ENCODE results near the gene MAOB.
A peak's percentile ranks its signal among the peaks of the same experiment; 100 is the strongest.
"Not testable (repeated sequence)": the region's sequence is repeated elsewhere in the genome, so short reads cannot be mapped to it uniquely, and the experiment has no call there.

The MAOB gene

DNA sequence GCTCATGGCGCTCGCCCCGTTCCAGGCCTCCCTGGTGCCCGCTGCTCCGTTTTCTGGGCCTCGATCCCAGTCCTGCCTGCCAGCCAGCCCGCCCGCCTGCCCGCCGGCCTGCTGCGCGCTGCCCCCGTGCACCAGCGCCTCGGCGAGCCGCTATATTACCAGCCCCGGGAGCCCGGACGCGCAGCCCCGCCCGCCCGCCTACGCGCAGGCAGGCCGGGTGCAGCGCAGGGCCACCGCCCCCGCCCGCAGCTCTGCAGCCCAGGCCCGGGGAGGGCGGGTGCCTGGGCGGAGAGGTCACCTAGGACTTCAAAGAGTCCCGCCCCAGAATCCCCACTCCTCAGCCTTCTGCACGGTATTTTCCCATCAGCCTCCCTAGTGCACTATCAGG, at the start of gene MAOB:
TSS of gene MAOB (minus strand) at position 157 of the 388 bp plus-strand sequence. CDS start at position 6, 151 bp downstream.
- Histone ChIP-seq H3K27ac (ENCODE audit: low read depth, low read length) (no peak within 1 kb of the TSS), H2AFZ (ENCODE audit: low read length, unreplicated experiment) (no peak within 1 kb of the TSS), H3K4me3 (ENCODE audit: low read depth, low read length) (peak within 1 kb of the TSS; percentile 33; the same call in 1 of the 2 replicates), H3K4me1 (ENCODE audit: control insufficient read depth, insufficient read depth, low read length, unreplicated experiment) (no peaks in the 10 kb centered on the region), H3K27me3 (ENCODE audit: insufficient read depth, low read length) (peaks cover 16% of the 10 kb centered on the region), H3K36me3 (ENCODE audit: insufficient read depth, low read length) (no peaks in the 10 kb centered on the region), H3K79me2 (ENCODE audit: control insufficient read depth, insufficient read depth, low read length, unreplicated experiment) (no peaks in the 10 kb centered on the region)

DNA sequence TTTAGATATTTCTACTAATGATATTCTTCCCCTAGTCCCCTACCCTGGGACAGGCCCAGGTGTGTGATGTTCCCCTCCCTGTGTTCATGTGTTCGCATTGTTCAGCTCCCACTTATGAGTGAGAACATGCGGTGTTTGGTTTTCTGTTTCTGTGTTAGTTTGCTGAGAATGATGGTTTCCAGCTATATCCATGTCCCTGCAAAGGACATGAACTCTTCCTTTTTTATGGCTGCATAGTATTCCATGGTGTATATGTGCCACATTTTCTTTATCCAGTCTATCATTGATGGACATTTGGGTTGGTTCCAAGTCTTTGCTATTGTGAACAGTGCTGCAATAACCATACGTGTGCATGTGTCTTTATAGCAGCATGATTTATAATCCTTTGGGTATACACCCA, 39.8 kb upstream of the MAOB start:
- not testable (repeated sequence) for H3K27ac ChIP-seq (ENCODE audit: low read depth, low read length); H3K4me1 ChIP-seq (ENCODE audit: control insufficient read depth, insufficient read depth, low read length, unreplicated experiment); H3K79me2 ChIP-seq (ENCODE audit: control insufficient read depth, insufficient read depth, low read length, unreplicated experiment); H2AFZ ChIP-seq (ENCODE audit: low read length, unreplicated experiment); H3K36me3 ChIP-seq (ENCODE audit: insufficient read depth, low read length); H3K27me3 ChIP-seq (ENCODE audit: insufficient read depth, low read length); H3K4me3 ChIP-seq (ENCODE audit: low read depth, low read length)

DNA sequence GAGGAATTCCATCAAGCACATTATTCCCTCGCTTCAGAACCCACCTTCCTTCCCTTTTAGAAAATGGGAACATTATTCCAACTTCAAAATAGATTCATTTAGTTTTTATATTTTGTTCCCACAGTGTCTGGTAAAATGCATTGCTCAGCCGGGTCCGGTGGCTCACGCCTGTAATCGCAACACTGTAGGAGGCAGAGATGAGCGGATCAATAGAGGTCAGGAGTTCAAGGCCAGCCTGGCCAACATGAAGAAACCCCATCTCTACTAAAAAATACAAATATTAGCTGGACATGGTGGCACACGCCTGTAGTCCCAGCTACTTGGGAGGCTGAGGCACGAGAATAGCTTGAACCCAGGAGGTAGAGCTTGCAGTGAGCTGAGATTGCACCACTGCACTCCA, 28.5 kb upstream of the MAOB start:
- H3K36me3 ChIP-seq (ENCODE audit: insufficient read depth, low read length); H3K79me2 ChIP-seq (ENCODE audit: control insufficient read depth, insufficient read depth, low read length, unreplicated experiment); H3K27me3 ChIP-seq (ENCODE audit: insufficient read depth, low read length); H2AFZ ChIP-seq (ENCODE audit: low read length, unreplicated experiment); H3K4me3 ChIP-seq (ENCODE audit: low read depth, low read length); H3K27ac ChIP-seq (ENCODE audit: low read depth, low read length); H3K4me1 ChIP-seq (ENCODE audit: control insufficient read depth, insufficient read depth, low read length, unreplicated experiment): not testable (repeated sequence)

DNA sequence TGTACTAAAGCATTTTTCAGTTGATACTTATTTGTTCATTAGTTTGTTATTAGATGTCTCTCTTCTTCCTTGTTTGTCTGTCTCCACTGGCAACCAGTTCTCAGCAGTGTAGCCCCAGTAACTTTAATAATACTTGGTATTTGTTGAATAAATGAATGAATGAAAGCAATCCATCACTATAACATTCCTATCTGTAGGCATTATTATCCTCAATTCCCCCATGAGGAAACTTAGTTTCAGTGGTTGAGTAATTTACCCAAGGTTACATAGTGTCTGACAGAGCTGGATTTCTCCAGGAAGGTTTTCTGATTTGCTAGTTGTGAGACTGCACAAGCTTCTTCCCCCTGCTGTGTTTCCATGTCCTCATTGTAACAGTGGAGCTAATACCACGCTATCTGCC, 27.8 kb upstream of the MAOB start:
- no peak overlapping the region for H3K4me3 ChIP-seq (ENCODE audit: low read depth, low read length)
- H3K27me3 ChIP-seq (ENCODE audit: insufficient read depth, low read length) = no peaks in the 10 kb centered on the region
- no peaks in the 10 kb centered on the region for H3K79me2 ChIP-seq (ENCODE audit: control insufficient read depth, insufficient read depth, low read length, unreplicated experiment)
- H2AFZ ChIP-seq (ENCODE audit: low read length, unreplicated experiment) = no peak overlapping the region
- no peaks in the 10 kb centered on the region for H3K4me1 ChIP-seq (ENCODE audit: control insufficient read depth, insufficient read depth, low read length, unreplicated experiment)
- H3K27ac ChIP-seq (ENCODE audit: low read depth, low read length) = no peak overlapping the region
- no peaks in the 10 kb centered on the region for H3K36me3 ChIP-seq (ENCODE audit: insufficient read depth, low read length)

DNA sequence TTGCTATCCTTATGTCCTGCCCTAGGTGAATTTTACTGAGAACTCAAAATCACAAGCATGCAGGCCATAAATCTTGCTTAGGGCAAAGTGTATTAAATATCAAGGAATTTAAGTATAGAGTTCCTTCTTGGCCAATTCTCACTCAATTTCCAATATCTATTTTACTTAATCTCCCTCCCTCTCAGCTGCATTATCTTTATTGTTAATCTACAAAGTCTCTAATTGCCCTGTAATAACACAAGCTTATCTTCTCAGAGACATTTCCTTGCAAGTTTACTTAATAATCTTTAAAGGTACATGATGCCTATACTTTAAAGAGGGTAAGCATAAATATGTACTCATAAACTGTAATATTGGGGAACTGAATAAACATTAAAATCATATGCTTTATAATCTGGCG, 26.9 kb upstream of the MAOB start:
- Histone ChIP-seq H3K4me1 (ENCODE audit: control insufficient read depth, insufficient read depth, low read length, unreplicated experiment) (no peaks in the 10 kb centered on the region), H2AFZ (ENCODE audit: low read length, unreplicated experiment) (no peak overlapping the region), H3K4me3 (ENCODE audit: low read depth, low read length) (no peak overlapping the region), H3K36me3 (ENCODE audit: insufficient read depth, low read length) (no peaks in the 10 kb centered on the region), H3K27me3 (ENCODE audit: insufficient read depth, low read length) (no peaks in the 10 kb centered on the region), H3K79me2 (ENCODE audit: control insufficient read depth, insufficient read depth, low read length, unreplicated experiment) (no peaks in the 10 kb centered on the region), H3K27ac (ENCODE audit: low read depth, low read length) (no peak overlapping the region)

DNA sequence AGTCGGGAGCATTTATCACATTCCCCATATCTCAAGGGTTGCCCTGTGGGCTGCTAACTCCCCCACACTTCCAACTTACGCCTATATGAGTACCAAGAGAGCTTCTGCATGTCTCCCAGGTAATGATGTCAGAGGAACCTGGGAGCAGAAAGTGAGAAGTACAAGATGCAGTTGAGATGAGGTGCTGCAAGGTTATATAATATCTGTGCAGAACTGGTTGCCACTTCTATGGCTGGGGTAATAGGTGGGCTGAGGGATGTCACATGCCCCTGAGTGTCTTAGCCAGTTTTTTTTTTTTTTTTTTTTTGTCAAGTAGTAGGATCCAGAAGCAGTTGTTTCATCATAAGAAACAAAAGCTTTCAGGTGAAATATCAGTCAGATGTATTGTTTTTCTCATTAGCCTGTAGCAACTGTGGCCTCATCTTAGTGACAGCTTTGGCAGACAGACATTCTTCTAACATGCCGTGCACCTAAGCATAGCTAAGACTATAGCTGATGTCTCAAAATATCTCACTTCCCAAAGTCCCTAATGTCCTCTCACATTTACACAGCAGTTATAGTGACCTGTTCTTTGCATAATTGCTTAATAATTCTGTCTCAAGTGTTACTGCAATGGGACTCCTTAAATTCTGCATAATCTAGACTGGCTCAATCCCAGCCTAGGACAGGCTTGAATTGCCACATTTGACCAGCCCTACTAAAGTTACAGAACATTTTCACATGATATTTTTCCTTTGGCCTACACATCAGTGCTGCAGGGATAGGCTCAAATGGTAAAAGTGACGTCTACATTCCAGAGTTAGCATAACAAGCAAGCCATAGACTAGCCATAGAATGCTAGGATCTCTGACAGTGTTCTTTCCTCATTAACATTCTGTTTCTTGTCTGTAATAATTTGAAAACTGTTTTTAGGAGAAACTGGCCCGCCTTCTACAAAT, 17.9 kb upstream of the MAOB start:
- no peaks in the 10 kb centered on the region for H3K27me3 ChIP-seq (ENCODE audit: insufficient read depth, low read length)

DNA sequence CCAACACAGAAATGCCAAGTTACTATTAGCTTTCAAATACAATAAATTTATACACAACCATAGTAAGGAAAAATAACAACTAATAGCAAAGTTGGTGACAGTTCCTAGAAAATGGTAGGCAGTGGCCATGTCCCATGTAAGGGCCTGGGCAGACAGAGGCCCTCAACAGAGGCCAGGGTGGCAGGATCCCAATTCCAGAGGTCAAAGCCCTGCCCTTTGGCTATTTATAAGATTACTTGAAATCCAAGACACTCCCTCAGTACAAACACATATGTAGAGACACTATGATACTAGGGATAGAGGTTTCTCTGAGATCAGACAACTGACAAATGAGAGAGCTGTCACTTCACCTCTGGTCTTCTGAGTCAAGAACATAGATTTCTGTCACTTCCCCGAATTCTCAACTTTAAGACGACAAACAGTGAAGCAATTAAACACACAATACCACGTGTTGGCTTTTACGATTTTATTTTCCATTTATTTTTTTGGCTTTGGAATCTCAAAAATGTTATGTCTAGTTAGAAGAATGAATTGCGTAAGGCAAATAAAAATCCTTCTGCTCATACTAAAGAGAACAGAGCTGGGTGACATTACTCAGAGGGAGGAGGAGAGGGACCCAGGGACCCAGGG, 16.3 kb upstream of the MAOB start:
- no peak overlapping the region for H2AFZ ChIP-seq (ENCODE audit: low read length, unreplicated experiment)
- H3K4me1 ChIP-seq (ENCODE audit: control insufficient read depth, insufficient read depth, low read length, unreplicated experiment) = no peaks in the 10 kb centered on the region
- H3K27me3 ChIP-seq (ENCODE audit: insufficient read depth, low read length) = no peaks in the 10 kb centered on the region
- H3K4me3 ChIP-seq (ENCODE audit: low read depth, low read length) = no peak overlapping the region
- H3K79me2 ChIP-seq (ENCODE audit: control insufficient read depth, insufficient read depth, low read length, unreplicated experiment) = no peaks in the 10 kb centered on the region
- H3K36me3 ChIP-seq (ENCODE audit: insufficient read depth, low read length) = no peaks in the 10 kb centered on the region
- H3K27ac ChIP-seq (ENCODE audit: low read depth, low read length) = no peak overlapping the region

More for the DNA sequence above, 17.9 kb upstream of the MAOB start:
- Histone ChIP-seq H3K36me3 (ENCODE audit: insufficient read depth, low read length) (no peaks in the 10 kb centered on the region), H3K27ac (ENCODE audit: low read depth, low read length) (no peak overlapping the region), H3K4me1 (ENCODE audit: control insufficient read depth, insufficient read depth, low read length, unreplicated experiment) (no peaks in the 10 kb centered on the region), H3K79me2 (ENCODE audit: control insufficient read depth, insufficient read depth, low read length, unreplicated experiment) (no peaks in the 10 kb centered on the region), H3K4me3 (ENCODE audit: low read depth, low read length) (no peak overlapping the region), H2AFZ (ENCODE audit: low read length, unreplicated experiment) (no peak overlapping the region)

DNA sequence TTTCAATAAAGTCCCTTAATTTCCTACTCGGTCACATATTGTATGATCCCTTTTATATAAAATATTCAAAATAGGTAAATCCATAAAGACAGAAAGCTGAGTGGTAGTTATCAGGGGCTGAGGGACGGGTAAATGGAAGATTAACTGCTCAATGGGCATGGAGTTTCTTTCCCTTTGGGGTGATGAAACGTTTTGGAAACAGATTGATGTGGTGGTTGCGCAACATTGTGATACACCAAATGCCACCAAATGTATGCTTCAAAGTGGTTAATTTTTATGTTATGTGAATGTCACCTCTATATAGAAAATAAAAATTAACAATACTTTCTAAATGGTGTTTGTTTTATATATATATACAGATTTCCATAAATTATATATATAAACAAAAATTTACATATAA, 15.0 kb upstream of the MAOB start:
- no peak overlapping the region for H3K4me3 ChIP-seq (ENCODE audit: low read depth, low read length)
- H3K27me3 ChIP-seq (ENCODE audit: insufficient read depth, low read length) = no peaks in the 10 kb centered on the region
- H3K27ac ChIP-seq (ENCODE audit: low read depth, low read length) = no peak overlapping the region
- H3K79me2 ChIP-seq (ENCODE audit: control insufficient read depth, insufficient read depth, low read length, unreplicated experiment) = no peaks in the 10 kb centered on the region
- no peaks in the 10 kb centered on the region for H3K4me1 ChIP-seq (ENCODE audit: control insufficient read depth, insufficient read depth, low read length, unreplicated experiment)
- H2AFZ ChIP-seq (ENCODE audit: low read length, unreplicated experiment) = no peak overlapping the region
- H3K36me3 ChIP-seq (ENCODE audit: insufficient read depth, low read length) = no peaks in the 10 kb centered on the region

DNA sequence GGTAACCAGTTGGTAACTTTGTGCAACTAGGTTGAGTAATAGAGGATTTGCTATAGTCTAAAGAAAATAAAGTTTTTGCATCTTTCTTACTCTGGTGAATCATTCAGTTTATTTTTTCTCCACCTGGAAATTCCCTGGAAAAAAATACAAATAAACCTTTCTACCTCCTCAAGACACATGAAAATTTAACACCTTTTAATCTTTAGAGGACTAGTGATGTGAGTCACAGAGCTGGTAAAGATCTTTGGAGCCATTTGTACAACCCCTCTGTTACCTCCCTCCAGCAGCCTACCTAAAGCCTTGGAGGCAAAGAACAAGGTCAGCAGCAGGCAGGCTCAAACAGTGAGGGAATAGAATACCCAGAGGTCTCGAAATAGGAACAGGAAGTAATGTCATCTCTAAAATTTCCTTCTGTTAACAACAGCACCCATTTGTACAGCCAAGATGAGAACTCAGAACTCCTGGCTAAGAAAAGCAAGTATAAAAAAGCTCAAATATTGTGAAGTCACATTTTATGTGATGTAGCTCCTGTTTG, 10.2 kb upstream of the MAOB start:
- H2AFZ ChIP-seq (ENCODE audit: low read length, unreplicated experiment) = no peak overlapping the region
- no peaks in the 10 kb centered on the region for H3K79me2 ChIP-seq (ENCODE audit: control insufficient read depth, insufficient read depth, low read length, unreplicated experiment)
- H3K36me3 ChIP-seq (ENCODE audit: insufficient read depth, low read length) = no peaks in the 10 kb centered on the region
- no peak overlapping the region for H3K27ac ChIP-seq (ENCODE audit: low read depth, low read length)
- no peak overlapping the region for H3K4me3 ChIP-seq (ENCODE audit: low read depth, low read length)
- no peaks in the 10 kb centered on the region for H3K27me3 ChIP-seq (ENCODE audit: insufficient read depth, low read length)
- no peaks in the 10 kb centered on the region for H3K4me1 ChIP-seq (ENCODE audit: control insufficient read depth, insufficient read depth, low read length, unreplicated experiment)

DNA sequence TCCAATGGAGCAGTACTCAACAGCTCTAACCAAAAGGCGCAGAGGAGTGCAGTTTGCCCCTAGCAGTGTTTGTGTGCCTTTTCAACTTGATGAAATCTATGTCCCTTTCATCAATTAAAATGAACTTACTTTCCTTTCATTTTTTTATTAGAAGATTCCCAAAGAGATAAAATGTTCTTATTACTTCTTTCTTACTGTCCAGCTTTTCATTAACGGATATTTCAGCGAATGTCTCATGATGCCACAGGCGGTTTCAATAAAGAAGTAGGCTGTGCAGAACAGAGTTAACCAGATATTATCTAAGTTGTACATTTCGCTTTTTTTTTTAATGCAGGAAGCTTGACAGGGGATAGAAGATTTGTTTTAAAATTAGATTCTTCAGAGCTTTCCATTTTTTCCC, 3.4 kb upstream of the MAOB start:
- H3K4me1 ChIP-seq (ENCODE audit: control insufficient read depth, insufficient read depth, low read length, unreplicated experiment) = no peaks in the 10 kb centered on the region
- 0 out of 2 replicates have a peak, but pooled peaks cover 6% of the 10 kb centered on the region for H3K27me3 ChIP-seq (ENCODE audit: insufficient read depth, low read length)
- H2AFZ ChIP-seq (ENCODE audit: low read length, unreplicated experiment) = no peak overlapping the region
- no peak overlapping the region for H3K27ac ChIP-seq (ENCODE audit: low read depth, low read length)
- H3K36me3 ChIP-seq (ENCODE audit: insufficient read depth, low read length) = no peaks in the 10 kb centered on the region
- H3K79me2 ChIP-seq (ENCODE audit: control insufficient read depth, insufficient read depth, low read length, unreplicated experiment) = no peaks in the 10 kb centered on the region
- H3K4me3 ChIP-seq (ENCODE audit: low read depth, low read length) = no peak overlapping the region
